Liver (tissue), 9 donors: Measurements from ENCODE around the gene ZBTB17. TPM values are rescaled to one million over a fixed set of nuclear protein-coding genes. Genes with fewer than 3 reads are reported as not detected.

Source experiments
- DNase-seq: peaks from one replicate; pipeline ENCODE4 v3.0.0-alpha.2; 2017; ENCODE audit warnings: low spot score
- H3K27ac ChIP-seq, 2 donors: one replicate each; pipeline ENCODE4 v1.7.0; 2013; ENCODE audit warnings: inconsistent platforms in 2 of 2, low read length in 2 of 2, control low read depth in 1 of 2, low read depth in 1 of 2, mild to moderate bottlenecking in 1 of 2
- H3K27me3 ChIP-seq, 4 donors: one replicate each; pipeline versions ENCODE4 v1.6.1 to v1.7.0; 2013; ENCODE audit warnings: low read length in 3 of 4, inconsistent platforms in 1 of 4, mild to moderate bottlenecking in 1 of 4, moderate library complexity in 1 of 4; ENCODE audit not compliant: control insufficient read depth in 4 of 4, insufficient read depth in 4 of 4
- H3K36me3 ChIP-seq, 4 donors: one replicate each; pipeline versions ENCODE4 v1.6.1 to v1.7.0; 2013; ENCODE audit warnings: low read length in 3 of 4, mild to moderate bottlenecking in 3 of 4, low read depth in 1 of 4, moderate library complexity in 1 of 4; ENCODE audit not compliant: control insufficient read depth in 4 of 4, insufficient read depth in 3 of 4
- H3K4me1 ChIP-seq, 4 donors: one replicate each; pipeline versions ENCODE4 v1.6.1 to v1.7.0; 2013; ENCODE audit warnings: low read length in 3 of 4, mild to moderate bottlenecking in 3 of 4, moderate library complexity in 1 of 4; ENCODE audit not compliant: control insufficient read depth in 4 of 4, insufficient read depth in 4 of 4
- H3K4me3 ChIP-seq, 3 donors: one replicate each; pipeline versions ENCODE4 v1.6.1 to v1.7.0; 2013; ENCODE audit warnings: low read length in 3 of 3, control low read depth in 1 of 3, low read depth in 1 of 3, mild to moderate bottlenecking in 1 of 3
- H3K9ac ChIP-seq, 2 donors: one replicate each; pipeline ENCODE4 v1.7.0; 2013; ENCODE audit warnings: low read length in 2 of 2, mild to moderate bottlenecking in 2 of 2, moderate library complexity in 2 of 2, control low read depth in 1 of 2, low read depth in 1 of 2
- H3K9me3 ChIP-seq, 4 donors: one replicate each; pipeline versions ENCODE4 v1.6.1 to v1.7.0; 2013; ENCODE audit warnings: low read length in 3 of 4; ENCODE audit not compliant: control insufficient read depth in 4 of 4
- EGR1 ChIP-seq, 2 donors: IDR thresholded peaks; 2 replicates each; pipeline ENCODE4 v1.6.1; 2016 to 2018; ENCODE audit warnings: antibody characterized with exemption in 2 of 2, low read depth in 2 of 2
- FOXA1 ChIP-seq: IDR thresholded peaks from 2 replicates; pipeline ENCODE4 v1.6.1; 2016; ENCODE audit warnings: antibody characterized with exemption
- FOXA2 ChIP-seq: IDR thresholded peaks from 2 replicates; pipeline ENCODE4 v1.6.1; 2016; ENCODE audit warnings: antibody characterized with exemption
- GABPA ChIP-seq, 2 donors: IDR thresholded peaks in 1 of 2; conservative IDR thresholded peaks in 1 of 2; 2 replicates each; pipeline ENCODE4 v1.6.1; 2016; ENCODE audit warnings: antibody characterized with exemption in 2 of 2, mild to moderate bottlenecking in 1 of 2, moderate library complexity in 1 of 2
- HNF4G ChIP-seq: IDR thresholded peaks from 2 replicates; pipeline ENCODE4 v1.6.1; 2016; ENCODE audit warnings: antibody characterized with exemption
- RAD21 ChIP-seq, 2 donors: IDR thresholded peaks; 2 replicates each; pipeline ENCODE4 v1.6.1; 2016; ENCODE audit warnings: antibody characterized with exemption in 2 of 2, mild to moderate bottlenecking in 2 of 2
- RXRA ChIP-seq, 2 donors: IDR thresholded peaks; 2 replicates each; pipeline ENCODE4 v1.6.1; 2017 to 2018; ENCODE audit warnings: antibody characterized with exemption in 2 of 2, mild to moderate bottlenecking in 1 of 2
- SP1 ChIP-seq: IDR thresholded peaks from 2 replicates; pipeline ENCODE4 v1.6.1; 2018; ENCODE audit warnings: antibody characterized with exemption, mild to moderate bottlenecking
- TAF1 ChIP-seq: conservative IDR thresholded peaks from 2 replicates; pipeline ENCODE4 v1.6.1; 2016; ENCODE audit warnings: antibody characterized with exemption, mild to moderate bottlenecking
- YY1 ChIP-seq: IDR thresholded peaks from 2 replicates; pipeline ENCODE4 v1.6.1; 2016; ENCODE audit warnings: antibody characterized with exemption, mild to moderate bottlenecking
- WGBS: extraction: QIAGEN DNeasy Blood & Tissue Kit; methylation state at CpG from one replicate; pipeline ENCODE4 v1.1.7; 2013; 5-methylcytosine and 5-hydroxymethylcytosine counted together
- polyA plus RNA-seq, 2 donors: library from polyadenylated mRNA; stranded (reverse) in 1 of 2; unstranded in 1 of 2; fragments of 200-250 nt in 1 of 2; fragments of >200 nt in 1 of 2; fragmentation: Nextera tagmentation in 1 of 2; extraction: Ambion mirVana in 1 of 2; gene quantifications; one replicate each; pipeline versions ENCODE4 v1.2.1 to v1.2.3, GENCODE V29; 2013 to 2015
- total RNA-seq, 2 donors: library from RNA; depleted of rRNA; stranded (reverse); fragments of >200 nt; gene quantifications; one replicate each; pipeline ENCODE4 v1.2.3, GENCODE V29; 2014
- TF ChIP-seq, protein P1 (sequence below): IDR thresholded peaks from 2 replicates; pipeline ENCODE4 v1.6.1; 2016; ENCODE audit warnings: antibody characterized with exemption
- TF ChIP-seq, protein P2 (sequence below): IDR thresholded peaks from 2 replicates; pipeline ENCODE4 v1.6.1; 2016; ENCODE audit warnings: antibody characterized with exemption
- TF ChIP-seq, protein P3 (sequence below): fragments of 150-350 bp; IDR thresholded peaks from 2 replicates; pipeline ENCODE4 v1.5.1; 2017; ENCODE audit warnings: improper control_type of control experiment, low read depth, low read length; ENCODE audit not compliant: missing input control
- TF ChIP-seq, protein P4 (sequence below): IDR thresholded peaks from 2 replicates; pipeline ENCODE4 v1.6.1; 2016; ENCODE audit warnings: antibody characterized with exemption
- TF ChIP-seq, protein P5 (sequence below): IDR thresholded peaks from 2 replicates; pipeline ENCODE4 v1.6.1; 2016; ENCODE audit warnings: antibody characterized with exemption, mild to moderate bottlenecking
- donor health status: healthy.
- donor health status: healthy.
- donor health status: healthy.
- donor health status: healthy.
- donor health status: healthy.

The ZBTB17 gene
- total and polyA plus RNA-seq, 4 donors, result 8.9 to 15.1 (median 9.9) TPM

DNA sequence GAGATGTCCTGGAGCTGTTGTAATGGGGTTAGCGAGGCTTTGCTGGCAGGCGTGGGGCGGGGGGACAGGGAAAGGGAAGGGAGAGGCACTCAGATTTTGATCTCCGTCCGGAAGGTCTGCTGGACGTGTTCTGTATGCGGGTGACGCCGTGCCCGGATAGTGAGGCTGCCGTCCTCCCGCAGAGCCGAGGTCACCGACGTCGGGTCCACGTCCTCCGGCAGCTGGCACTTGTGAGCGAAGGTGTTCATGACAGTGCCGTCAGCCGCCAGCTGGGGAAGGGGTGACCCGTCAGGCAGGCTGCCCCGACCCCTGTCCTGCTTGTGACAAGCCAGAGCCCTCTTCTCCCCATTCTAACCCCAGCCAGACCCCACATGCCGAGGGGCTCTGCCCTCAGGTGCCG is 39.6 kb upstream of the ZBTB17 start:
- H3K9ac ChIP-seq, result no peak overlapping the region
- peaks cover 7 to 15% (median 8%) of the 10 kb centered on the region in 4 donors for H3K4me1 ChIP-seq
- no peaks in the 10 kb centered on the region for H3K27me3 ChIP-seq
- no peaks in the 10 kb centered on the region for H3K36me3 ChIP-seq
- no peak for DNase-seq
- H3K27ac ChIP-seq, result no peak overlapping the region
- no peak for TF ChIP-seq GABPA (IDR thresholded peaks at IDR 0.05 in 1 of 2, conservative IDR thresholded peaks at IDR 0.05 in 1 of 2)
- no peak for TF ChIP-seq EGR1 (IDR thresholded peaks at IDR 0.05; ENCODE audit: low read depth in 2 of 2)
- TF ChIP-seq TAF1, result no peak
- TF ChIP-seq FOXA2, result no peak
- TF ChIP-seq, protein P1, sequence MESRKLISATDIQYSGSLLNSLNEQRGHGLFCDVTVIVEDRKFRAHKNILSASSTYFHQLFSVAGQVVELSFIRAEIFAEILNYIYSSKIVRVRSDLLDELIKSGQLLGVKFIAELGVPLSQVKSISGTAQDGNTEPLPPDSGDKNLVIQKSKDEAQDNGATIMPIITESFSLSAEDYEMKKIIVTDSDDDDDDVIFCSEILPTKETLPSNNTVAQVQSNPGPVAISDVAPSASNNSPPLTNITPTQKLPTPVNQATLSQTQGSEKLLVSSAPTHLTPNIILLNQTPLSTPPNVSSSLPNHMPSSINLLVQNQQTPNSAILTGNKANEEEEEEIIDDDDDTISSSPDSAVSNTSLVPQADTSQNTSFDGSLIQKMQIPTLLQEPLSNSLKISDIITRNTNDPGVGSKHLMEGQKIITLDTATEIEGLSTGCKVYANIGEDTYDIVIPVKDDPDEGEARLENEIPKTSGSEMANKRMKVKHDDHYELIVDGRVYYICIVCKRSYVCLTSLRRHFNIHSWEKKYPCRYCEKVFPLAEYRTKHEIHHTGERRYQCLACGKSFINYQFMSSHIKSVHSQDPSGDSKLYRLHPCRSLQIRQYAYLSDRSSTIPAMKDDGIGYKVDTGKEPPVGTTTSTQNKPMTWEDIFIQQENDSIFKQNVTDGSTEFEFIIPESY, result no peak
- TF ChIP-seq, protein P2, sequence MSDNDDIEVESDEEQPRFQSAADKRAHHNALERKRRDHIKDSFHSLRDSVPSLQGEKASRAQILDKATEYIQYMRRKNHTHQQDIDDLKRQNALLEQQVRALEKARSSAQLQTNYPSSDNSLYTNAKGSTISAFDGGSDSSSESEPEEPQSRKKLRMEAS, result no peak
- TF ChIP-seq RAD21 (IDR thresholded peaks at IDR 0.05), result no peak
- TF ChIP-seq, protein P3, sequence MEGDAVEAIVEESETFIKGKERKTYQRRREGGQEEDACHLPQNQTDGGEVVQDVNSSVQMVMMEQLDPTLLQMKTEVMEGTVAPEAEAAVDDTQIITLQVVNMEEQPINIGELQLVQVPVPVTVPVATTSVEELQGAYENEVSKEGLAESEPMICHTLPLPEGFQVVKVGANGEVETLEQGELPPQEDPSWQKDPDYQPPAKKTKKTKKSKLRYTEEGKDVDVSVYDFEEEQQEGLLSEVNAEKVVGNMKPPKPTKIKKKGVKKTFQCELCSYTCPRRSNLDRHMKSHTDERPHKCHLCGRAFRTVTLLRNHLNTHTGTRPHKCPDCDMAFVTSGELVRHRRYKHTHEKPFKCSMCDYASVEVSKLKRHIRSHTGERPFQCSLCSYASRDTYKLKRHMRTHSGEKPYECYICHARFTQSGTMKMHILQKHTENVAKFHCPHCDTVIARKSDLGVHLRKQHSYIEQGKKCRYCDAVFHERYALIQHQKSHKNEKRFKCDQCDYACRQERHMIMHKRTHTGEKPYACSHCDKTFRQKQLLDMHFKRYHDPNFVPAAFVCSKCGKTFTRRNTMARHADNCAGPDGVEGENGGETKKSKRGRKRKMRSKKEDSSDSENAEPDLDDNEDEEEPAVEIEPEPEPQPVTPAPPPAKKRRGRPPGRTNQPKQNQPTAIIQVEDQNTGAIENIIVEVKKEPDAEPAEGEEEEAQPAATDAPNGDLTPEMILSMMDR, result no peak
- TF ChIP-seq RXRA (IDR thresholded peaks at IDR 0.05), result no peak
- TF ChIP-seq, protein P4, sequence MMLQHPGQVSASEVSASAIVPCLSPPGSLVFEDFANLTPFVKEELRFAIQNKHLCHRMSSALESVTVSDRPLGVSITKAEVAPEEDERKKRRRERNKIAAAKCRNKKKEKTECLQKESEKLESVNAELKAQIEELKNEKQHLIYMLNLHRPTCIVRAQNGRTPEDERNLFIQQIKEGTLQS, result no peak
- H3K4me3 ChIP-seq, result no peak overlapping the region
- no peaks in the 10 kb centered on the region for H3K9me3 ChIP-seq
- WGBS, result 96% methylated on average over 25 of the region's 25 CpGs

DNA sequence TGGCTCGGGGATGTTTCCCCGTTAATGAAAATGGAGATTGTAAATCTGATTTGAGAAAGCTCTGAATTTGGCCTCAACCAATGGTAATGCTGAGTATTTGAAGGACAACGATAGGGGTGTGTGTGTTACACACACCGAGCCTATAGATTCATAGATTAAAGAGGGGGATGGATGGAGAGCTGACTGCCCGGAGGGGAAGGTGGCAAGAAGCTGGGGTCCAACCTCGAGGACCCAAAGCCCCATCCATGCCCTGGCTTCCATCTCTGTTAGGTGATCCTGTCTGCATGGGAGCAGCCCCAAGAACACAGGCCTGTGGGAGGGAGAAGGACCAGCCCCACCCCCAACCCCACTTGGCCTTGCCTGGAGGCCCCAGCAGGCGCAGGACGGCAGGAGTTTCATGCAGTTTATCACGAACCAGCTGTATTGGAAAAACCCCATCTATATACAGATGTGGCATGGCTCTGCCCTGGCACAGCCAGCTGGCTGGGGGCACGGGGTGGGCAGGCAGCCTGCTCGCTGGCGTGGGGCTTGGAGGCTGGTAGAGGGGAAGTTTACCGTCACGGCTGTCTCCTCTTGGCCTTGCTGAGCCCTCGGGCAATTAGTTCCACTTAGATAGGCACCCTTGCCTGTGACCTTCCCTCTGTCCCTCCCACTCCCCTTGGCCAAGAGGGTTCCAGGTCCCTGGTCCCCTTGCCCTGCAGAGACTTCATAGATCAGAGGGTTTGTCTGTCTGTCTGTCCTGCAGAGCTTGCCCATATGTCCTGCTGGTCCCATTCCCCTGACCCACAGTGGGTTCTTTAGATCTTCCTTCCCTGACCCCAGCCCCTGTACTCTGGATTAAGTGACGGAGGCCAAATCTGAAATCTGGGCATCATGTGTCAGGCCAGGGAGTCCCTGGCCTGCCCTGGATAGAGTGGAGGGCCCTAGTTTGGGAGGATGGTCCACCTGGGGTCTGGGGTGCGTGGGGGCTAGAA is 38.9 kb upstream of the ZBTB17 start:
- Histone ChIP-seq H3K9ac (no peak overlapping the region), H3K4me1 (peaks cover 7 to 15% (median 8%) of the 10 kb centered on the region in 4 donors), H3K36me3 (no peaks in the 10 kb centered on the region), H3K9me3 (no peaks in the 10 kb centered on the region), H3K4me3 (no peak overlapping the region), H3K27me3 (no peaks in the 10 kb centered on the region), H3K27ac (no peak overlapping the region)
- 82% methylated on average over 17 of the region's 17 CpGs for WGBS
- DNase-seq, result no peak
- TF ChIP-seq, protein P4, result no peak
- TF ChIP-seq, protein P2, result no peak
- no peak for TF ChIP-seq SP1
- no peak for TF ChIP-seq RAD21 (IDR thresholded peaks at IDR 0.05)
- TF ChIP-seq EGR1 (IDR thresholded peaks at IDR 0.05; ENCODE audit: low read depth in 2 of 2), result no peak
- TF ChIP-seq FOXA1, result no peak
- TF ChIP-seq, protein P5, sequence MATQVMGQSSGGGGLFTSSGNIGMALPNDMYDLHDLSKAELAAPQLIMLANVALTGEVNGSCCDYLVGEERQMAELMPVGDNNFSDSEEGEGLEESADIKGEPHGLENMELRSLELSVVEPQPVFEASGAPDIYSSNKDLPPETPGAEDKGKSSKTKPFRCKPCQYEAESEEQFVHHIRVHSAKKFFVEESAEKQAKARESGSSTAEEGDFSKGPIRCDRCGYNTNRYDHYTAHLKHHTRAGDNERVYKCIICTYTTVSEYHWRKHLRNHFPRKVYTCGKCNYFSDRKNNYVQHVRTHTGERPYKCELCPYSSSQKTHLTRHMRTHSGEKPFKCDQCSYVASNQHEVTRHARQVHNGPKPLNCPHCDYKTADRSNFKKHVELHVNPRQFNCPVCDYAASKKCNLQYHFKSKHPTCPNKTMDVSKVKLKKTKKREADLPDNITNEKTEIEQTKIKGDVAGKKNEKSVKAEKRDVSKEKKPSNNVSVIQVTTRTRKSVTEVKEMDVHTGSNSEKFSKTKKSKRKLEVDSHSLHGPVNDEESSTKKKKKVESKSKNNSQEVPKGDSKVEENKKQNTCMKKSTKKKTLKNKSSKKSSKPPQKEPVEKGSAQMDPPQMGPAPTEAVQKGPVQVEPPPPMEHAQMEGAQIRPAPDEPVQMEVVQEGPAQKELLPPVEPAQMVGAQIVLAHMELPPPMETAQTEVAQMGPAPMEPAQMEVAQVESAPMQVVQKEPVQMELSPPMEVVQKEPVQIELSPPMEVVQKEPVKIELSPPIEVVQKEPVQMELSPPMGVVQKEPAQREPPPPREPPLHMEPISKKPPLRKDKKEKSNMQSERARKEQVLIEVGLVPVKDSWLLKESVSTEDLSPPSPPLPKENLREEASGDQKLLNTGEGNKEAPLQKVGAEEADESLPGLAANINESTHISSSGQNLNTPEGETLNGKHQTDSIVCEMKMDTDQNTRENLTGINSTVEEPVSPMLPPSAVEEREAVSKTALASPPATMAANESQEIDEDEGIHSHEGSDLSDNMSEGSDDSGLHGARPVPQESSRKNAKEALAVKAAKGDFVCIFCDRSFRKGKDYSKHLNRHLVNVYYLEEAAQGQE, result no peak
- TF ChIP-seq HNF4G, result no peak
- no peak for TF ChIP-seq YY1
- TF ChIP-seq, protein P1, result no peak
